ENCODE measurements around the gene PDE8B.

Gene PDE8B

DNA sequence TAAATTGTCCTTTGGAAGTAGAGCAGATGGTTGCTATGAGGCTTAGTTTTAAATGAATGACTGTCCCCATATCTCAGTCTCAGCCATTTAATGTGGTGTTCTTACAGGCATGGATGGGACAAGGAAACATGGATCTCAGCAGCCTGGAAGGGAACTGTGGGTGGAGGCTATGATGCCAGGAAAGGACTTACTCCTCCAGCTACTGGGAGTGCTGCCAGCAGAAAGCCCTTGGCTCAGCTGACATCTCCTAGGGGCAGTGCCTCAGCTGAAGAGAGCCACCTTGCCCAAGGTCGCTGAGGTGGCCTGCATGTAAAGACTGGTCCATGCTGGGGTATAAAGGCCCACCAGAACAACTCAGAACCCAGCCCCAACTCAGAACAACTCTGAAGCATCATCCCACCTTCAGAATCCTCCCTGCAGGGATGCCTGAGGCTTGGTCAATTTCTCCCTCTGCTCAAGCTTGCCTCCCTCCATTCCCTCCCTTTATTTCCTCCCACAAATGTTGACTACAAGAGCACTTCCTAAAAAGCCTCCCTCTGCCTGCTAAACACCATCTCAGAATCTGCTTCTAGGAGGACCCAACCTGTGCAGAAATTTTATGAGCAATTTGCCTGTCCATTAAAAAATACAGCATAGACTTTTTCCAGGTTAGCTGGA lies 1.8 kb upstream of the PDE8B start:
- TF ChIP-seq RAD21 (IDR thresholded peaks at IDR 0.05; ENCODE audit: low read depth) (no peak), FOXM1 (IDR thresholded peaks at IDR 0.05; ENCODE audit: borderline replicate concordance, low read depth) (no peak), EGR1 (IDR thresholded peaks at IDR 0.05) (no peak)

GRCh38 chr5:77209495-77210090 lies 887 bp upstream of the PDE8B start:
- TF ChIP-seq USF1 (IDR thresholded peaks at IDR 0.05): no peak
- no peak for TF ChIP-seq RAD21 (IDR thresholded peaks at IDR 0.05; ENCODE audit: low read depth)
- no peak for TF ChIP-seq FOXM1 (IDR thresholded peaks at IDR 0.05; ENCODE audit: borderline replicate concordance, low read depth)
- no peak for TF ChIP-seq TCF12 (IDR thresholded peaks at IDR 0.05; ENCODE audit: low read depth)
- TF ChIP-seq REST (IDR thresholded peaks at IDR 0.05; ENCODE audit: low read depth): no peak
- TF ChIP-seq TAF1 (IDR thresholded peaks at IDR 0.05; ENCODE audit: low read depth): no peak
- no peak for TF ChIP-seq TEAD4 (IDR thresholded peaks at IDR 0.05)
- TF ChIP-seq ZBTB7A (IDR thresholded peaks at IDR 0.05; ENCODE audit: low read depth): no peak
- no peak for TF ChIP-seq MAX (IDR thresholded peaks at IDR 0.05)
- TF ChIP-seq YY1 (IDR thresholded peaks at IDR 0.05; ENCODE audit: low read depth): no peak
- no peak for TF ChIP-seq CREB1 (IDR thresholded peaks at IDR 0.05; ENCODE audit: low read depth)
- TF ChIP-seq EP300 (IDR thresholded peaks at IDR 0.05; ENCODE audit: borderline replicate concordance): no peak
- TF ChIP-seq EGR1 (IDR thresholded peaks at IDR 0.05): no peak

DNA sequence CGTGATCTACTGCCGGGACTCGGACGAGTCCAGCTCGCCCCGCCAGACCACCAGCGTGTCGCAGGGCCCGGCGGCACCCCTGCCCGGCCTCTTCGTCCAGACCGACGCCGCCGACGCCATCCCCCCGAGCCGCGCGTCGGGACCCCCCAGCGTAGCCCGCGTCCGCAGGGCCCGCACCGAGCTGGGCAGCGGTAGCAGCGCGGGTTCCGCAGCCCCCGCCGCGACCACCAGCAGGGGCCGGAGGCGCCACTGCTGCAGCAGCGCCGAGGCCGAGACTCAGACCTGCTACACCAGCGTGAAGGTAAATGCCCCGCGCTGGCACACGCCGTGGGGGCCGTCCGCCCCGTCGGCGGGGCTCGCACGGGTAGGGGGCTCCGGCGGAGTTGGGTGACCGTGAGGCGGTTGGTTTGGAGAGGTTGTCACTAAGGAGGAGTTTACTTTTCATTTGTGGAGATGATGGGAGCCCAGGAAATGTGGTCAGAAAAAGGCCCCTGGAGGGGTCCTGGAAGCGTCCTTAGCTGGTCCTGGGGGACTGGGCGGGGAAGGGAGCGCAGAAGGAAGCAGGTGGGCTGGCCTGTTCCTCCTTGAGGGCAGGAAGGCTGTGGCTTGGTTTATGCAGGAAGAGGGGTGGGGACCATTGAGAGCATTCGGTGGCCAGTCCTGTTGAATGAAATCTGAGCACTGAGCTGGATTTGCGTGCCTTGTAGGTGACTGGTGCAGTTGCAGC lies 647 bp downstream of the PDE8B start:
- TF ChIP-seq ZBTB7A (IDR thresholded peaks at IDR 0.05; ENCODE audit: low read depth) (peak; percentile 47; the same call in 1 of the 2 replicates), TAF1 (IDR thresholded peaks at IDR 0.05; ENCODE audit: low read depth) (no peak)

DNA sequence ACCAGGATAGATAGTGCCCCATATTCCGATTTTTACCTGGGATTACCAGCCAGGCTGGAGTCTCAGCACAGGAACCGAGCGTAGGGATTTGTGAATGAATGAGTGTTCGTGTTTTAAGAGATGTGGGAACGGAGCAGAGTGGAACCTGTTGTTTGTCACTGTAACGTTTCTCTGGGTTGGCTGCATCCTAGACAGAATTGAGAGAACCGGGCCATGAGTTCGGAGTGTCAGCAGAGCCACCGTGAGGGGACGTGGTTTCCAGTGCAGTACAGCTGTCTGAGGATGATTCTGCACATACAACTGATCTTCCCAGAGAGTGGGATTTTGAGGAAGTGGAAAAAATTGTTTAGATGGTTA lies 1.2 kb downstream of the PDE8B start:
- TF ChIP-seq USF1 (IDR thresholded peaks at IDR 0.05) (no peak), REST (IDR thresholded peaks at IDR 0.05; ENCODE audit: low read depth) (no peak), TEAD4 (IDR thresholded peaks at IDR 0.05) (no peak), CREB1 (IDR thresholded peaks at IDR 0.05; ENCODE audit: low read depth) (no peak), EP300 (IDR thresholded peaks at IDR 0.05; ENCODE audit: borderline replicate concordance) (no peak), RAD21 (IDR thresholded peaks at IDR 0.05; ENCODE audit: low read depth) (no peak), EGR1 (IDR thresholded peaks at IDR 0.05) (no peak), TAF1 (IDR thresholded peaks at IDR 0.05; ENCODE audit: low read depth) (no peak)

DNA sequence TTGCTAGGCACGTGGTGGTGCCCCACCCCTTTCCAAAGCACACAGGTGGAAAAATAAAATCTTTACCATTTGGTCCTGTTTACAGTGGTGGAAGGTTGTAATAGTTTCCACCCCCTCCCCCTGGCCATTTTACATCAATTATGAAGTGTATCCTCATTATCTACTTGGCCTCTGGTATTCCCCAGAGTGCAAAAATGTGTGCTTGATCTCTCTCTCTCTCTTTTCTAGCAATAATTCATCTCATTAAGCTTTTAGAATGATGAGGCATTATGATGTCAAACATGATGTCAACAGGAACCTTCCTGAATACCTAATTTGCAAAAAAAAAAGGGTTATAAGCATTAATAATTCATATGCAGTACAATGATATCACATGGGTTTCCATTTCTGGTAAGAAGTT lies 3.1 kb downstream of the PDE8B start:
- no peak for TF ChIP-seq TCF12 (IDR thresholded peaks at IDR 0.05; ENCODE audit: low read depth)
- TF ChIP-seq EP300 (IDR thresholded peaks at IDR 0.05; ENCODE audit: borderline replicate concordance): no peak
- no peak for TF ChIP-seq REST (IDR thresholded peaks at IDR 0.05; ENCODE audit: low read depth)
- TF ChIP-seq FOXM1 (IDR thresholded peaks at IDR 0.05; ENCODE audit: borderline replicate concordance, low read depth): no peak
- TF ChIP-seq CEBPB (IDR thresholded peaks at IDR 0.05): no peak
- no peak for TF ChIP-seq TAF1 (IDR thresholded peaks at IDR 0.05; ENCODE audit: low read depth)
- TF ChIP-seq YY1 (IDR thresholded peaks at IDR 0.05; ENCODE audit: low read depth): no peak
- TF ChIP-seq ZBTB7A (IDR thresholded peaks at IDR 0.05; ENCODE audit: low read depth): no peak
- TF ChIP-seq TEAD4 (IDR thresholded peaks at IDR 0.05): no peak
- no peak for TF ChIP-seq MAX (IDR thresholded peaks at IDR 0.05)
- TF ChIP-seq USF1 (IDR thresholded peaks at IDR 0.05): no peak
- TF ChIP-seq EGR1 (IDR thresholded peaks at IDR 0.05): no peak
- no peak for TF ChIP-seq CREB1 (IDR thresholded peaks at IDR 0.05; ENCODE audit: low read depth)
- no peak for TF ChIP-seq RAD21 (IDR thresholded peaks at IDR 0.05; ENCODE audit: low read depth)
- no peak for TF ChIP-seq NFIC (IDR thresholded peaks at IDR 0.05)

All from Ishikawa (cell line).